ENCODE results near the gene VSTM2B.

- no peak for TF ChIP-seq CTCF (conservative IDR thresholded peaks at IDR 0.05 in 1 of 2, IDR thresholded peaks at IDR 0.05 in 1 of 2; ENCODE audit: extremely low read depth in 1 of 2, insufficient read depth in 1 of 2, low read depth in 1 of 2, low read length in 2 of 2)
- no peak for TF ChIP-seq EZH2 (IDR thresholded peaks at IDR 0.05; ENCODE audit: borderline replicate concordance, low read length)
Observed at GRCh38 chr19:29574510-29574909, 48.7 kb downstream of the VSTM2B start.
